Motor neuron (in vitro differentiated cells): ENCODE results near the gene CLIP1. TPM values are rescaled to one million over a fixed set of nuclear protein-coding genes. Genes with fewer than 3 reads are reported as not detected.

ENCODE experiments used
- ATAC-seq, 8 experiments: fragments of 200-7000 bp; cut with Tn5 transposase; replicated peaks in 6 of 8; 2 replicates each; pipeline ENCODE4 v1.8.0; 2021; ENCODE audit warnings: mild to moderate bottlenecking in 8 of 8, moderate library complexity in 8 of 8
- H3K27ac ChIP-seq, 2 donors: fragments of 250-450 bp; sonication (Bioruptor Pico); 2 replicates each; pipeline ENCODE4 v1.9.0; 2021; ENCODE audit warnings: antibody characterized with exemption in 2 of 2, mild to moderate bottlenecking in 2 of 2, moderate library complexity in 1 of 2
- H3K4me1 ChIP-seq, 2 donors: fragments of 250-450 bp; sonication (Bioruptor Pico); replicated peaks in 1 of 2; 2 replicates each; pipeline ENCODE4 v1.6.1; 2021; ENCODE audit warnings: antibody characterized with exemption in 2 of 2, mild to moderate bottlenecking in 2 of 2, moderate library complexity in 1 of 2
- H3K4me3 ChIP-seq, 5 donors: fragments of 250-450 bp; sonication (Bioruptor Pico); 2 replicates each; pipeline ENCODE4 v1.9.0; 2021; ENCODE audit warnings: antibody characterized with exemption in 5 of 5, mild to moderate bottlenecking in 5 of 5, moderate library complexity in 4 of 5
- WGBS, 10 experiments: fragments of 450-650 bp; shearing (Covaris generic); methylation state at CpG; one replicate each; pipeline ENCODE4 v1.0.0; 2022; 5-methylcytosine and 5-hydroxymethylcytosine counted together
- in situ Hi-C, 9 experiments: fragments of 400-800 bp; cut with MboI; loops; one replicate each; pipeline ENCODE4 v1.15.0; 2021; ENCODE audit warnings: low sequenced_read_pairs in 9 of 9, low pct_unique_long_range_greater_than_20kb in 2 of 9; ENCODE audit not compliant: unreplicated experiment in 9 of 9
- total RNA-seq, 8 experiments: library from RNA; unstranded; fragments of 300-600 nt; gene quantifications; 2 replicates each; pipeline versions ENCODE4 v1.2.3 to v1.2.4, GENCODE V29; 2022

The CLIP1 gene
- total RNA-seq, 8 experiments from 2014 or later: 44.5 to 110 (median 65.1) TPM

GRCh38 chr12:122333142-122334087 is 89.1 kb downstream of the CLIP1 start:
- in situ Hi-C loops: no loop called here
- ATAC-seq: peak in 5 of 8 experiments; percentile 99
- Histone ChIP-seq H3K4me3 (no peak overlapping the region), H3K27ac (peak overlapping the region; percentile 80 to 93), H3K4me1 (peaks cover 13 to 22% of the 10 kb centered on the region in 2 donors)
- WGBS, 10 experiments: 67 to 97% (median 83%) methylated on average over 3 to 12 of the region's 14 CpGs

GRCh38 chr12:122327494-122328385 is 94.7 kb downstream of the CLIP1 start:
- H3K27ac ChIP-seq: no peak overlapping the region
- in situ Hi-C loops: no loop called here
- 84 to 100% (median 90%) methylated on average over 2 to 16 of the region's 18 CpGs for WGBS, 10 experiments
- H3K4me3 ChIP-seq: no peak overlapping the region
- ATAC-seq: no peak
- peaks cover under 1 to 4% of the 10 kb centered on the region in 2 donors for H3K4me1 ChIP-seq

- no peak overlapping the region for H3K4me3 ChIP-seq
- ATAC-seq: no peak
- in situ Hi-C loops: no loop called here
- WGBS, 10 experiments: 80 to 100% (median 89%) methylated on average over 1 of the region's 1 CpG; no CpG with 5 or more reads in 6 of the 10 experiments
- no peak overlapping the region for H3K27ac ChIP-seq
- H3K4me1 ChIP-seq: no peaks in the 10 kb centered on the region
These were observed 95.5 kb downstream of the CLIP1 start for GRCh38 chr12:122327014-122327413.

- ATAC-seq: no peak
- Histone ChIP-seq H3K4me3 (no peak overlapping the region), H3K4me1 (no peaks in the 10 kb centered on the region), H3K27ac (no peak overlapping the region)
- in situ Hi-C loops: no loop called here
- 60 to 100% (median 95%) methylated on average over 1 to 5 of the region's 5 CpGs for WGBS, 10 experiments
These were observed 95.9 kb downstream of the CLIP1 start for GRCh38 chr12:122326586-122326985.

- H3K4me3 ChIP-seq: no peak overlapping the region
- in situ Hi-C loops: no loop called here
- WGBS, 10 experiments: 56 to 98% (median 91%) methylated on average over 2 to 18 of the region's 18 CpGs
- no peak overlapping the region for H3K27ac ChIP-seq
- no peak for ATAC-seq
- H3K4me1 ChIP-seq: no peaks in the 10 kb centered on the region
These were observed 99.0 kb downstream of the CLIP1 start for GRCh38 chr12:122323311-122324019.

- WGBS, 10 experiments: 46 to 100% (median 84%) methylated on average over 2 to 8 of the region's 8 CpGs
- ATAC-seq: no peak
- in situ Hi-C loops: no loop called here
- no peak overlapping the region for H3K27ac ChIP-seq
- no peak overlapping the region for H3K4me3 ChIP-seq
- no peaks in the 10 kb centered on the region for H3K4me1 ChIP-seq
These were observed 100.0 kb downstream of the CLIP1 start for GRCh38 chr12:122322501-122322900.

- 15 to 94% (median 77%) methylated on average over 2 to 8 of the region's 8 CpGs for WGBS, 10 experiments
- Histone ChIP-seq H3K4me3 (no peak overlapping the region), H3K27ac (no peak overlapping the region), H3K4me1 (no peaks in the 10 kb centered on the region)
- in situ Hi-C loops: no loop called here
- ATAC-seq: peak in 5 of 8 experiments; percentile 43 to 94 (median 52)
These were observed 103.6 kb downstream of the CLIP1 start for GRCh38 chr12:122318607-122319605.

- no peak overlapping the region for H3K27ac ChIP-seq
- WGBS, 10 experiments: 80 to 100% (median 97%) methylated on average over 1 to 5 of the region's 5 CpGs; no CpG with 5 or more reads in 3 of the 10 experiments
- no peak overlapping the region for H3K4me3 ChIP-seq
- H3K4me1 ChIP-seq: no peaks in the 10 kb centered on the region
- ATAC-seq: no peak
- in situ Hi-C loops: no loop called here
These were observed 109.5 kb downstream of the CLIP1 start for GRCh38 chr12:122312926-122313325.

GRCh38 chr12:122311696-122312095 is 110.8 kb downstream of the CLIP1 start:
- H3K4me1 ChIP-seq: no peaks in the 10 kb centered on the region
- H3K4me3 ChIP-seq: no peak overlapping the region
- 17 to 100% (median 86%) methylated on average over 1 to 5 of the region's 5 CpGs for WGBS, 10 experiments
- in situ Hi-C loops: no loop called here
- no peak for ATAC-seq
- H3K27ac ChIP-seq: no peak overlapping the region

GRCh38 chr12:122310626-122311333 is 111.7 kb downstream of the CLIP1 start:
- peak in 4 of 8 experiments; percentile 35 to 87 (median 67) for ATAC-seq
- H3K27ac ChIP-seq: no peak overlapping the region
- no peak overlapping the region for H3K4me3 ChIP-seq
- in situ Hi-C loops: no loop called here
- WGBS, 10 experiments: 0 to 100% (median 74%) methylated on average over 1 to 3 of the region's 3 CpGs; no CpG with 5 or more reads in 1 of the 10 experiments
- H3K4me1 ChIP-seq: no peaks in the 10 kb centered on the region

GRCh38 chr12:122309564-122310121 is 112.8 kb downstream of the CLIP1 start:
- ATAC-seq: peak in 2 of 8 experiments; percentile 9 to 35
- no peaks in the 10 kb centered on the region for H3K4me1 ChIP-seq
- no peak overlapping the region for H3K27ac ChIP-seq
- in situ Hi-C loops: no loop called here
- 40 to 100% (median 64%) methylated on average over 1 to 8 of the region's 8 CpGs for WGBS, 10 experiments
- H3K4me3 ChIP-seq: no peak overlapping the region
